Stimulated activated CD4-positive, alpha-beta T cell treated with anti-CD3 and anti-CD28 coated beads, TNF-alpha, amount 100 ng/mL, for 48 hours (primary cell): ENCODE measurements around the gene C5orf58.
A peak's percentile ranks its signal among the peaks of the same experiment; 100 is the strongest.

Experiments
- DNase-seq, 3 donors: peaks; one replicate each; pipeline ENCODE4 v3.0.0-alpha.2; 2020; ENCODE audit warnings: low read depth in 3 of 3

C5orf58 gene

DNA sequence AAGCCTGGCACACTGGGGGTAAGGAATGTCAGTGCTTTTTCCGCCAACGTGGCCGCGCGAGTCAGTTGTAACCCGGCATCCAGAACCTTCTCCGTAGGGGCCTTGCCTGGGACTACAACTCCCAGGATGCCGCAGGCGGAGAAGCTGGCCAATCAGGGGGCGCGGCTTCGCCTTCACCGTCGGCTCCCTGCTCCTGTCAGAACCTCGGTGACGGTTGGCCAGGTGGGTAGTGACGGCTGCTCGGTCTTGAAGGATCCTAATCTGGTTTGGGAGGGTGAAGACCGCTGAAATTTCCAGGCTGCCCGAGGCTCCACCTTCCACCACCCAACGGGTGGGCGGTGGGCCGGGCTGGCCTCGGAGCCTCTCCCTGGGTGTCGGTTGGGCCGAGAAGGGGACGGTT lies at the start of gene C5orf58:
TSS of gene C5orf58 (plus strand) at position 200 of the 400 bp plus-strand sequence. CDS start 1,992 bp downstream, outside the sequence.
- no peak for DNase-seq

- DNase-seq = peak; percentile 10 to 45 (median 26)
Measured at GRCh38 chr5:170183816-170184687, 48.7 kb upstream of the C5orf58 start.

DNA sequence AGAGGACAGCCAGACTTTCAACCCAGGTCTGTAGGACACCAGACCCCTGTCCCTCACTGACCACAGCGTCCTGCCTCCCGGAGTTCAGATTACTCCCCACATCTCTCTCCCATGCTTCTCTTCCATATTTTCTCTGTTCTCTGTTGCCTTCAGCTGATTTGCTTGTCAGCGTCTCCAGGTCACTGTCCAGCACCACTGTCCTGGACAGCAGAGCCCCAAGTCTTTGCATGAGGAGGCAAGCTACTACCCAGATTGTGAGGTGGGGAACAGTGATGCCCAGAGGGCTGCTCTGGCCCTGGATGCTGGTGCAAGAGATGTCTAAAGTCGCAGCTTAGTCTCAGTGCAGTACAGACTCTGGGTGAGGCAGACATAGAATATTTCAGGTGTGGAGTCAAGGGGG lies 48.0 kb upstream of the C5orf58 start:
- no peak for DNase-seq

GRCh38 chr5:170186156-170186555 lies 46.6 kb upstream of the C5orf58 start:
- DNase-seq = no peak

DNA sequence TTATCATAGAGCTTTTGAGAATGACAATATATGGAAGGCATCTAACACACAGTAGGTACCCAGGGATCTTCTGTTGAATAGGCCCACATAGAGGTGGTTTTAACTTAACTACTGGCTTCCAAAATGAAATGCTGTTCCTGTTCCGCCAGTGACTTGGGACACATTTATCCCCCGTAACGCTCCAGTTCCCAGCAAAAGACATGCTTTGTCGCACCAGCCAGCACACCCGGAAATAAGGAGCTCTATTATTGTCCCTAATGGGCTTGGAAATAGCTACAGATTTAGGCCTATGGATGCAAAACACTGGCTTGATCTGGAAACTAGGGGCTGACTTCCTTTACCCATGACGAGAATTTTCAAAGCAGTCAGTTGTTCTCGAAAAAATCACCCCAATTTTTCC lies 45.9 kb upstream of the C5orf58 start:
- DNase-seq = no peak

- no peak for DNase-seq
Measured at GRCh38 chr5:170190436-170191134, 42.2 kb upstream of the C5orf58 start.

- no peak for DNase-seq
Measured at GRCh38 chr5:170192829-170193228, 40.0 kb upstream of the C5orf58 start.

DNA sequence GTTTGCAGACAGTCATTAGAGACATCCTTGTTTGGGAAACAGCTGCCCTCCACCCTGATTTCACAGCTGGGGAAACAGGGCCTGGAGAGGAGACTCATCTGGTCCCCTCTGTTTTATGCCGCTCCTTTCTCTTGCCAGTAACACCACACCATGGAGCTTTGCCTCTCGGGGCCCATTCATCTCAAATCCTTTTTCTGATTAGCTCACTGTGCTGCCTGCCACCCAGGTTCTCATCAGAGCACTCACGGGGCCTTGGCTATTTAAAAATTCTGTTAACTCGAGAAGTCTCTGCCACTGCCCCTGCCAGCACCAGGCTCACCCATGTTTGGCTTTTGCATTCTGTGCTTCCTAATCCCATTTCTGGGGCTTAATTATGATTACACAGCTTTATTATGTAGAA lies 36.8 kb upstream of the C5orf58 start:
- DNase-seq = no peak

- DNase-seq = no peak
Measured at GRCh38 chr5:170200876-170201275, 31.9 kb upstream of the C5orf58 start.

- no peak for DNase-seq
Measured at GRCh38 chr5:170201311-170201710, 31.5 kb upstream of the C5orf58 start.

DNA sequence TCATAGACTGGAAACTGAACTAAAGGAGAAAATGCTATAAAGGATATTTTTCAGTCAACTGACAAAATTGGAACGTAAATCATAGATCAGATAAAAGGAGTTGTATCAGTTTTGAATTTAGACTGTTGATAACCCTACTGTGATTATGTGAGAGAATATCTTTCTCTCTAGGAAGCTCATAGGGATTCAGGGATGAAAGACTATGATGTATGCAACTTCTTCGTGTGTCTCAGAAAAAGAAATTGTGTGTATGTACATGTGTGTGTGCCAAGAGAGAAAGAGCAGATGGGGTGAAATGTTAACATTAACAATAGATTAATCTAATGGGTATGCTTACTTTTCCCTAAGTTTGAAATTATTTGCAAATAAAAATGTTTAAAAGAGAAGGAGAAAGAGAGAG lies 30.7 kb upstream of the C5orf58 start:
- no peak for DNase-seq

DNA sequence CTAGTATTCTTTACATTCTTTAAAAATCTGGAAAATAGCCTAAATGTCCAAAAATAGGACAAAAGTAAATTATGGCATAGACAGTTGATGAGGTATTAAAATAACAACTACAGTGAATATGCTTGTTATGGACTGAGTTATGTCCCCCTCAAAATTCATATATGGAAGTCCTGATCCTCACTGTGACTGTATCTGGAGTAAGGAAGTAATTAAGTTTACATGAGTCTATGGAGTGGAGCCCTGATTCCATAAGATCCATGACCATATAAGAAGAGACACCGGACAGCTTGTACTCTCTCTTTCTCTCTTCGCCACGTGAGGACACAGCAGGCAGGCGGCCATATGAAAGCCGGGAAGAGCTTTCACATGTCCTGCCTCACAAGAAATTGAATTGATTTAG lies 28.6 kb upstream of the C5orf58 start:
- no peak for DNase-seq

- DNase-seq = no peak
Measured at GRCh38 chr5:170206216-170206615, 26.6 kb upstream of the C5orf58 start.

- DNase-seq = no peak
Measured at GRCh38 chr5:170206958-170207357, 25.8 kb upstream of the C5orf58 start.

DNA sequence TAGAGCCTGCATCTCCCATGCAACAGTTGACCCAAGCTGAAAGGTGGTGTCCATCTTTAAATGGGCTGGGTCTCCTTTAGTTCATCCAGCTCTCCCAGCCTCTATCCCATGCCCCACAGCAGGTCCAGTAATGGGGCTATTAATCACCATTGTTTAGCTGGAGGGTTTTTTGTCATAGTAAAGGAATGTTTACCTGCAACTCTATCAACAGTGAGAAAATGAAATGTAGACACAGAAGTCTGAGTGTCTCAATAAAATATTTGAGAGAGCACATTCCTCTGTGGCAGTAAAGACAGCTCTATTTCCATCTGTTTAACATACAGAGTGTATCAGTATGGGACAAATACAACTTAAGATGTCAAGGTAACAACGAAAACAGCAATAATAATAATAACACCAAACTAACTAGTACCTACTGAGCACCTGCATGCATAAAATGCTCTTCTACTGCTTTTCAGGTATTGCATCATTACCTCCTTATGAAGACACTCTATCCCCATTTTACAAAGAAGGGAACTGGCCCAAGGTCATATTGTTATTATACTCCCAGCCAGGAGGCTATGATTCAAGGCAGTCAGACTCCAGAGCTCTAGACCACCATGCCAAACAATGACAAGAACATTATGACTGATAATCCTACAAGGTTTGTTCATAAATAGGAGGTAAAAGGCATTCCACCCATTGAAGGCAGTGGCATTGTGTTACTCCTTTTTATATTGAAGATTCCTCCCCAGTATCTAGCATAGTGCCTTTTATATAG lies 21.0 kb upstream of the C5orf58 start:
- DNase-seq = no peak

DNA sequence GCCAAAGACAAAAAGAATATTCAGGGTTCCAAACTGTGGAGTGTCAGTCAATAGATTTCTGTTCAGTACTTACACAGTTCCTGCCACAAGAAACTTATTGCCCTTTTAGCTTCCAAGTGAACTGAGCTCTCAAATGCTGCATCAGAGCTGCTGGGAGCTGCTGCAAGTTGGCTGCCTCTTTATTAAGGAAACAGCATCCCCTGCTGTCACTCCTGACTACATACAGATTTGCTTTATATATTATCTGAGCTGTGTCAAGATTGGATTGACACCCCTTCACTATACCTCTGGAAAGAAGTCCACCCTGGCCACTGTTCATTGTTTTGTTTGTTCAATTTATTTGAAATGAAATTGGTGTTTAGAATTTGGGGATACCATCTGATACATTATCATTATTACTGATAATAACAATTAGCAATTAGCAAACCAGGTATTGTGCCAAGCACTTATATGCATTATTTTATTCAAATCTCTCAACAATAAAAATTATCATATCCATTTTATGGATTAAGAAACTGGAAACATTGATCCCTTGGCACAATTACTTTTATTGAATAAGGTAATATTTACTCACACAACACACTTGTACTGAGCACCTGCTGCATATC lies 16.4 kb upstream of the C5orf58 start:
- no peak for DNase-seq

DNA sequence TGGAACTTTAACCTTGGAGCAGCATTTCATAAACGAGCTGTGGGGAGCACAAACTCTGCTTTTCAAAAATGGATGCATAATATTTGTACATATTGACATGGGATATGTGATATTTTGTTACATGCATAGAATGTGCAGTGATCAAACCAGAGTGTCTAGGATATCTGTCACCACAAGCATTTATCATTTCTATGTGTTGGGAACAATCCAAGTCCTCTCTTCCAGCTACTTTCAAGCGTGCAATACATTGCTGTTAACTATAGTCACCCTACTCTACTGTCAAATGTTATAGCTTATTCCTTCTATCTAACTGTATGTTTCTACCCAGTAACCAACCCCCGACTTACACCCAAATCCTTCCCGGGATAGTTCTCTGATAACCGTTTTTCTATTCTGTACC lies 15.0 kb upstream of the C5orf58 start:
- DNase-seq = no peak

DNA sequence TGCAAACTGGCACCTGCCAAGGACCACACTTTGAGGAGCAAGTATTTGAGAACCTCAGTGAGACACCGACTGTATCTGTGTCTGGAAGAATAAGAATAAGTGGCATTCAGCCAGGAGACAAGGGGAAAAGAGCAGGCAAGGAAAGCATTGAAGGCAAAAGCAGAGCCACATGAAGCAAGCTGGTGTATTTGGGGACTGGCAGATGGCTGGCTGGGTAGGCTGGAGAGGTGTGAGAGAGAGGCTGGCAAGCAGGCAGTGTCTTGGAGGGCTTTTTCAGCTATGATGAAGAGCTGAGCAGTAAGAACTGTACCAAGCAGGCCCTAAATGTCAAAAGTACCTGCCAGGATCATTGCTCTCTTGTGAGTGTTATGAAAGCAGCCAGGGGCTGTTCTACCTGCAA lies 14.1 kb upstream of the C5orf58 start:
- no peak for DNase-seq

DNA sequence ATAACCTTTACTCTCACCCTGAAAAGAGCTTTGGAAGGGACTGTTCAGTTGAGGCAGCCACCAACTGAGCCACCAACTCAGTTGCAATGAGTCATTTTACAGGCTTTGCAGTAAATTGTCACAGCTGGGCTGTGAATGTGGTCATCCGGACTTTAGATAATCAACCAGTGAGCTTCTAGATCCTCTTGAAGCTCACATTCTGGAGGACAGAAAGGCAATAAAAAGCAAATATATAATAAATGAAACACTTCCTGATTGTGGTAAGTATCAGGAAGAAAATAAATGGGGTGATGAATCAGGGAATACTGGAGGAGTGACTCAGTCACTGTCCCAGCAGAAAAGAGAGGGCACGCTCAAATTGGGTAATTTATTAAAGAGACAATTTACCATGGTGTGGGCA lies 13.2 kb upstream of the C5orf58 start:
- DNase-seq = no peak

GRCh38 chr5:170220191-170220590 lies 12.6 kb upstream of the C5orf58 start:
- no peak for DNase-seq

- no peak for DNase-seq
Measured at GRCh38 chr5:170221327-170221741, 11.5 kb upstream of the C5orf58 start.

GRCh38 chr5:170223360-170223759 lies 9.4 kb upstream of the C5orf58 start:
- no peak for DNase-seq
